ENCODE measurements around the gene ARAP2.

DNA sequence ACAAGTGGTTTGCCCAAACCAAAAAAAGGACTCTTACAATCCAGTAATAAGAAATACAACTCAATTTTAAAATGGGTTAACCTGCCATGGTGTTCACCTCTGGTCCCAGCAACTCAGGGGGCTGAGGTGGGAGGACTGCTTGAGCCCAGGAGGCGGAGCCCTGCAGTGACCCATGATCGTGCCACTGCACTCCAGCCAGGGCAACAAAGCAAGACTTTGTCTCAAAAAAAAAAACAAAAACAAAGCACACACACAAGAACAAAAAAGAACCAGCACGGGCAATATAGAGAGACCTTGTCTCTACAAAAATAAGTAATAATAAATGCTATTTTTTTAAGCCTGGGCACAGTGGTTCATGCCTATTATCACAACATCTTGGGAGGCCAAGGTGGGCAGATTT lies 28.7 kb downstream of the ARAP2 start:
- TF ChIP-seq, protein P1, sequence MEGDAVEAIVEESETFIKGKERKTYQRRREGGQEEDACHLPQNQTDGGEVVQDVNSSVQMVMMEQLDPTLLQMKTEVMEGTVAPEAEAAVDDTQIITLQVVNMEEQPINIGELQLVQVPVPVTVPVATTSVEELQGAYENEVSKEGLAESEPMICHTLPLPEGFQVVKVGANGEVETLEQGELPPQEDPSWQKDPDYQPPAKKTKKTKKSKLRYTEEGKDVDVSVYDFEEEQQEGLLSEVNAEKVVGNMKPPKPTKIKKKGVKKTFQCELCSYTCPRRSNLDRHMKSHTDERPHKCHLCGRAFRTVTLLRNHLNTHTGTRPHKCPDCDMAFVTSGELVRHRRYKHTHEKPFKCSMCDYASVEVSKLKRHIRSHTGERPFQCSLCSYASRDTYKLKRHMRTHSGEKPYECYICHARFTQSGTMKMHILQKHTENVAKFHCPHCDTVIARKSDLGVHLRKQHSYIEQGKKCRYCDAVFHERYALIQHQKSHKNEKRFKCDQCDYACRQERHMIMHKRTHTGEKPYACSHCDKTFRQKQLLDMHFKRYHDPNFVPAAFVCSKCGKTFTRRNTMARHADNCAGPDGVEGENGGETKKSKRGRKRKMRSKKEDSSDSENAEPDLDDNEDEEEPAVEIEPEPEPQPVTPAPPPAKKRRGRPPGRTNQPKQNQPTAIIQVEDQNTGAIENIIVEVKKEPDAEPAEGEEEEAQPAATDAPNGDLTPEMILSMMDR (IDR thresholded peaks at IDR 0.05), result no peak
- no peak for TF ChIP-seq POLR2A (IDR thresholded peaks at IDR 0.05)
